A673 (cell line): ENCODE data around the gene TPPP. TPM values are rescaled to one million over a fixed set of nuclear protein-coding genes. Genes with fewer than 3 reads are reported as not detected.

Source experiments
- BruUV-seq: library from RNA; stranded (reverse); fragments of 400-500 nt; replicated peaks from 2 replicates; lab custom pipeline; 2021; lab: Mats Ljungman, UMichigan
- CTCF ChIA-PET: fragments of 300-600 bp; sonication (Branson Sonifier 250); formaldehyde crosslinking; loops from one replicate; lab custom pipeline; 2022; ENCODE audit warnings: antibody characterized with exemption; lab: Charles Lee
- POLR2A ChIA-PET: fragments of 300-600 bp; sonication (Branson Sonifier 250); formaldehyde crosslinking; loops from one replicate; lab custom pipeline; 2022; ENCODE audit warnings: antibody characterized with exemption; ENCODE audit not compliant: low non-redundant PET; lab: Charles Lee
- DNase-seq: peaks from one replicate; pipeline ENCODE4 v3.0.0-alpha.2; 2015; ENCODE audit warnings: low spot score
- H3K27ac ChIP-seq: fragments of 200-600 bp; sonication (generic); 2 replicates; pipeline ENCODE4 v1.5.1; 2016; ENCODE audit warnings: mixed run types, low read depth, mild to moderate bottlenecking, mixed read lengths, antibody characterized with exemption, low read length; ENCODE audit not compliant: poor library complexity, severe bottlenecking
- H3K27me3 ChIP-seq: fragments of 200-600 bp; sonication (generic); replicated peaks from 2 replicates; pipeline ENCODE4 v1.6.1; 2017; ENCODE audit warnings: mixed run types, low read depth, mild to moderate bottlenecking, mixed read lengths, antibody characterized with exemption, low read length; ENCODE audit not compliant: insufficient read depth, poor library complexity
- H3K36me3 ChIP-seq: fragments of 200-600 bp; sonication (generic); 2 replicates; pipeline ENCODE4 v1.6.1; 2016; ENCODE audit warnings: mixed run types, mild to moderate bottlenecking, mixed read lengths, antibody characterized with exemption, low read length; ENCODE audit not compliant: insufficient read depth, poor library complexity, severe bottlenecking
- H3K4me1 ChIP-seq: fragments of 200-600 bp; sonication (generic); 2 replicates; pipeline ENCODE4 v1.6.1; 2017; ENCODE audit warnings: mixed run types, mild to moderate bottlenecking, mixed read lengths, antibody characterized with exemption, low read length; ENCODE audit not compliant: insufficient read depth, poor library complexity, severe bottlenecking
- H3K4me3 ChIP-seq: fragments of 200-600 bp; sonication (generic); 2 replicates; pipeline ENCODE4 v1.5.1; 2016; ENCODE audit warnings: low read depth, mixed run types, mild to moderate bottlenecking, mixed read lengths, low read length; ENCODE audit not compliant: poor library complexity, severe bottlenecking
- H3K9me3 ChIP-seq: fragments of 200-600 bp; sonication (generic); 2 replicates; pipeline ENCODE4 v1.6.1; 2016; ENCODE audit warnings: mixed run types, low read depth, mild to moderate bottlenecking, mixed read lengths, antibody characterized with exemption, low read length; ENCODE audit not compliant: poor library complexity, severe bottlenecking
- EZH2 ChIP-seq: fragments of 200-600 bp; sonication (generic); IDR thresholded peaks from 2 replicates; pipeline ENCODE4 v1.6.1; 2017; ENCODE audit warnings: borderline replicate concordance, low read depth, mild to moderate bottlenecking, mixed read lengths, antibody characterized with exemption, low read length; ENCODE audit not compliant: poor library complexity, severe bottlenecking
- intact Hi-C: fragments of 100-400 bp; cut with micrococcal nuclease; formaldehyde crosslinking; loops from one replicate; pipeline ENCODE4 v1.10.0; 2022; ENCODE audit not compliant: unreplicated experiment
- total RNA-seq: library from RNA; stranded (reverse); gene quantifications from 2 replicates; pipeline ENCODE4 v1.2.3, GENCODE V29; 2021
- TF ChIP-seq, protein P1 (sequence below): fragments of 300-800, 200-600 bp; sonication (generic); conservative IDR thresholded peaks from 2 replicates; pipeline ENCODE4 v1.5.1; 2017; ENCODE audit warnings: low read depth, mild to moderate bottlenecking, antibody characterized with exemption, low read length, moderate library complexity, mixed read lengths

TPPP gene
- total RNA-seq, 1 experiment from 2014 or later = 0.19 TPM

GRCh38 chr5:668283-668995 lies 24.7 kb downstream of the TPPP start:
- no peak overlapping the region for H3K4me3 ChIP-seq
- H3K36me3 ChIP-seq = peaks cover 11% of the 10 kb centered on the region
- H3K9me3 ChIP-seq = no peaks in the 10 kb centered on the region
- ChIA-PET POLR2A (no interaction called here), CTCF (no interaction called here)
- no peak overlapping the region for H3K27ac ChIP-seq
- intact Hi-C loops = no loop called here
- H3K27me3 ChIP-seq = no peaks in the 10 kb centered on the region
- DNase-seq = no peak
- peaks cover 16% of the 10 kb centered on the region for H3K4me1 ChIP-seq
- no peak for TF ChIP-seq EZH2
- TF ChIP-seq, protein P1, sequence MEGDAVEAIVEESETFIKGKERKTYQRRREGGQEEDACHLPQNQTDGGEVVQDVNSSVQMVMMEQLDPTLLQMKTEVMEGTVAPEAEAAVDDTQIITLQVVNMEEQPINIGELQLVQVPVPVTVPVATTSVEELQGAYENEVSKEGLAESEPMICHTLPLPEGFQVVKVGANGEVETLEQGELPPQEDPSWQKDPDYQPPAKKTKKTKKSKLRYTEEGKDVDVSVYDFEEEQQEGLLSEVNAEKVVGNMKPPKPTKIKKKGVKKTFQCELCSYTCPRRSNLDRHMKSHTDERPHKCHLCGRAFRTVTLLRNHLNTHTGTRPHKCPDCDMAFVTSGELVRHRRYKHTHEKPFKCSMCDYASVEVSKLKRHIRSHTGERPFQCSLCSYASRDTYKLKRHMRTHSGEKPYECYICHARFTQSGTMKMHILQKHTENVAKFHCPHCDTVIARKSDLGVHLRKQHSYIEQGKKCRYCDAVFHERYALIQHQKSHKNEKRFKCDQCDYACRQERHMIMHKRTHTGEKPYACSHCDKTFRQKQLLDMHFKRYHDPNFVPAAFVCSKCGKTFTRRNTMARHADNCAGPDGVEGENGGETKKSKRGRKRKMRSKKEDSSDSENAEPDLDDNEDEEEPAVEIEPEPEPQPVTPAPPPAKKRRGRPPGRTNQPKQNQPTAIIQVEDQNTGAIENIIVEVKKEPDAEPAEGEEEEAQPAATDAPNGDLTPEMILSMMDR = no peak
- no TSS peak for BruUV-seq

DNA sequence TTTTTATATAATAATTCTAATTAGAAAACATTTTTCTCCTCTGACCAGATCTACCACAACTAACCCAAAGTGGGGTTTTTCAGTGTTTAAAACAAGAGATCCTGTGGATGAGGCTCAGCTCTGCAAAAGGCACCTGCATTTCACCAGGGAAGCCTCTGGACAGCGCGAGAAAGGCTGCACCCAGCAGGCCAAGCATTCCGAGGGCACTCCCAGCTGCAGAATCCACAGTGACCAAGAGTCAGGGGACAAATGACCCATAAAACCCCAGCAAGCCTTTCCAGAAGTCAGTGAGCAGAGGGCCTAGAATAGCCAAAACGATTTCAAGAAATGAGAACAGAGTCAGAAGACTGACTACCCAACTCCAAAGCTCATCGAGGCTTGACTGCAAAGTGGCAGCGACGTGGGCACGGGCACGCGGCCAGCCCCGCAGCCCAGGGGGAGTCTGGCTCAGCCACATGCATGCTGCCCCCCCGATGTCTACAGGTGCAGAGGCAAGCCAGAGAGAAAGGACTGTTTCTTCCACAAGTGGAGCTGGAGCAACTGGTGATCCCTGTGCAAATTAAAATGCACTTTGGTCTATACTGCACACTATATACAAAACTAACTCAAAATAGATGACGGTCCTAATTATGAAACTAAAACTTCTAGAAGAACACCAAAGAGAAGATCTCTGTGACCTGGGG lies 26.2 kb downstream of the TPPP start:
- Histone ChIP-seq H3K27ac (no peak overlapping the region), H3K4me3 (no peak overlapping the region), H3K4me1 (peaks cover 3% of the 10 kb centered on the region), H3K36me3 (peaks cover 11% of the 10 kb centered on the region), H3K27me3 (no peaks in the 10 kb centered on the region), H3K9me3 (no peaks in the 10 kb centered on the region)
- CTCF ChIA-PET = no interaction called here
- POLR2A ChIA-PET = no interaction called here
- intact Hi-C loops = no loop called here
- BruUV-seq = no TSS peak
- no peak for DNase-seq
- TF ChIP-seq, protein P1 = no peak
- TF ChIP-seq EZH2 = no peak

DNA sequence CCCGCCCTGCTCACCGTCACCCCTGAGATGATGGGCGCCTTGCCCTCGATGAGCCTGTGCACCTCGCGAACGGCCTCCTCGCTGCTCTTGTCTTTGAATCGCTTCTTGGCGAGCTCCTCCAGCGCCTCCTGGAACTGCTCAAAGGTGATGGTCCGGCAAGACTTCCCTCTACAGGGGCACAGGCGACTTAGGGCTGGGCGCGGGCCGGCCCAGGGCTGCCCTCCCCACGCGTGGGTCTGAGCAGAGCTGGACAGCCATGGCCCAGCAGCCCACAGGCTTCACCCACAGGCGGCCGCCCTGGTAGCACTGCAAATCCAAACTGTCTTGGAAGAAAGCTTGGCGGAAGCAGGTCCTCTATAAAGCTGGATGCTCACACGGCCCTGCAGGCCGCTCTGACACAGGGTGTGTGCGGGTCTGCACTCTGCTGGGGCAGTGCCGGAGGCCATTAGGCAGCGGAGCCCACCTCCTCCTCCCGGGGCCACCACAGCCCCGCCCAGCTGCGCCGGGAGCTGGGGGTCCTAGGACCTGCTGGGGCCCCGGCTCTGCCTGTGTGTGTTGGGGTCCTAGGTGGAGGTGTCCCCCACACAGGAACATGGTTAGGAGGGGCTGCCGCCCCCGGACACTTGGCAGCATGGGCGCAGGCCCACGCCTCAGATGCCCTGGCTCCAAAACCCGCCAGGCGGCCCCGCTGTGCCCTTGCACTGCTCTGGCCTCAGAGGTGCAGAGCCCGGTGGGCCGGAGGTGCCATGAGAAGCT lies 27.0 kb downstream of the TPPP start:
- no peak overlapping the region for H3K4me3 ChIP-seq
- H3K27ac ChIP-seq = no peak overlapping the region
- no TSS peak for BruUV-seq
- H3K9me3 ChIP-seq = no peaks in the 10 kb centered on the region
- ChIA-PET POLR2A (no interaction called here), CTCF (interaction anchor here (0.5 kb wide), 1 partner anchor 209 kb away, joined by 5 read pairs; no protein-coding TSS in a partner anchor)
- H3K27me3 ChIP-seq = no peaks in the 10 kb centered on the region
- H3K4me1 ChIP-seq = no peaks in the 10 kb centered on the region
- TF ChIP-seq, protein P1 = no peak
- TF ChIP-seq EZH2 = no peak
- intact Hi-C loops = no loop called here
- H3K36me3 ChIP-seq = peaks cover 11% of the 10 kb centered on the region
- DNase-seq = no peak
